Measurements from ENCODE around the gene CCDC7.

DNA sequence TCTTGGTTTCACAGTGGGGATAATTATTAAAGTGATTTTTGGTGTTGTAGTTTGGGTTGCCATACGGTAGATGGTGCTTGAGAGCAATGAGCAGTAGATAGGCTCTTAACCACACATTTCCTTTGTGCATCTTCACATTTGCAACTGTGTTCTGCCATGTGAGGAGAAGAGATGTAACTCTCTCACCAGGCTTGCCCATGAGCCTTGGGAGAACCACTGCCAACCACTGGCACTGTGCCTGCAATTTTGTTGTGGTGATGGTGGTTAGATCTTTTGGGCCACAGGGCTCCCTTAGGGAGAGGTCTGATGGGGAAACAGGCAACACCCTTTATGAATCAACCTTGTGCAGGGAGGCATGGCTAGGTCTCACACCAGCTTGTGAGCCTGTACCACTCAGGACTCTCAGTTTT lies 204.3 kb downstream of the CCDC7 start:
- TF ChIP-seq, protein P1, sequence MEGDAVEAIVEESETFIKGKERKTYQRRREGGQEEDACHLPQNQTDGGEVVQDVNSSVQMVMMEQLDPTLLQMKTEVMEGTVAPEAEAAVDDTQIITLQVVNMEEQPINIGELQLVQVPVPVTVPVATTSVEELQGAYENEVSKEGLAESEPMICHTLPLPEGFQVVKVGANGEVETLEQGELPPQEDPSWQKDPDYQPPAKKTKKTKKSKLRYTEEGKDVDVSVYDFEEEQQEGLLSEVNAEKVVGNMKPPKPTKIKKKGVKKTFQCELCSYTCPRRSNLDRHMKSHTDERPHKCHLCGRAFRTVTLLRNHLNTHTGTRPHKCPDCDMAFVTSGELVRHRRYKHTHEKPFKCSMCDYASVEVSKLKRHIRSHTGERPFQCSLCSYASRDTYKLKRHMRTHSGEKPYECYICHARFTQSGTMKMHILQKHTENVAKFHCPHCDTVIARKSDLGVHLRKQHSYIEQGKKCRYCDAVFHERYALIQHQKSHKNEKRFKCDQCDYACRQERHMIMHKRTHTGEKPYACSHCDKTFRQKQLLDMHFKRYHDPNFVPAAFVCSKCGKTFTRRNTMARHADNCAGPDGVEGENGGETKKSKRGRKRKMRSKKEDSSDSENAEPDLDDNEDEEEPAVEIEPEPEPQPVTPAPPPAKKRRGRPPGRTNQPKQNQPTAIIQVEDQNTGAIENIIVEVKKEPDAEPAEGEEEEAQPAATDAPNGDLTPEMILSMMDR (IDR thresholded peaks at IDR 0.05; ENCODE audit: insufficient read depth, low read length): no peak
- TF ChIP-seq POLR2AphosphoS5 (IDR thresholded peaks at IDR 0.05; ENCODE audit: low read depth) (no peak), SPI1 (IDR thresholded peaks at IDR 0.05; ENCODE audit: borderline replicate concordance, low read depth) (no peak)
